Stimulated activated CD4-positive, alpha-beta T cell treated with anti-CD3 and anti-CD28 coated beads, Interleukin-4, amount 100 ng/mL, for 4 hours (primary cell): ENCODE results near the gene ATP5F1E.
A peak's percentile ranks its signal among the peaks of the same experiment; 100 is the strongest.
"Not testable (repeated sequence)": the region's sequence is repeated elsewhere in the genome, so short reads cannot be mapped to it uniquely, and the experiment has no call there.

ENCODE experiments used
- DNase-seq, 2 experiments: peaks; one replicate each; pipeline ENCODE4 v3.0.0-alpha.2; 2020

Gene ATP5F1E

DNA sequence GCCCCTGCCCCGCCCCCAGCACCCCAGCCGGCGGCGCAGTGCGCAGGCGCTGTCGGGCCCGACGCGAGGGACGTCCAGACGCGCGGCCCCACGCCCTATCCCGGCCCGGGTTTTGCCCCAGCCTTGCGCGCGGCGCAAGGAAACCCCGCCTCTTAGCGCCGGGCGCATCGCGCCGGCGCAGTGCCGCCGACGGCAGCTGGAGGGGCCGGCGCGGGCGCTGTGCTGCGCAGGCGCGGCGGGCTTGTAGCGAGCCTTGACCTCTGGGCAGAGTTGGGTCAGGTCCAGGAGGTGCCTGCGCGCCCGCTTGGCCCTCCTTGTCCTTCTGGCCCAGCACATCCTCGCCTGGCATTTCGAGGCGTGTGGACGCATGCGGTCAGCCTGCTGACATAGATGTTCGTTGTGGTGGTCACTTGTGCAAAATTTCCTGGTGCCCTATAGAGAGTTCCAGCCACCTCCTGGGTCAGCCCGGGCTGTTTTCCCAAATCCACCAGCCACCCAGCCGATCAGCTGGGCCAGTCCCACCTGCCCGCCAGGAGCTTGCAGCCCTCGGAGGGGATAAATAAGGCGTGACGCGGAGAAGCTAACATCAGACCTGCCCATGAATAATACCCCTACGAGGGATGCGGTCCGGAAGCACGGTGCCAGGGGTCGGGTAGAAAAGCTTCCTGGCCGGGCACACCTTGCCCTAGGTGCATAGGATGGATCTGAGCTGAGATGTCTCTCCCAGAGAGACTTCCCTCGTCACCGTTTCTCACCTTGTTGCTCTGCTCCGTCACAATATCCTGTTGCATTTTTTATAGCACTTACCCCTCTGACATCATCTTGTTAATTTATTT lies 10.9 kb upstream of the ATP5F1E start:
- DNase-seq, result peak; percentile 94 to 96

DNA sequence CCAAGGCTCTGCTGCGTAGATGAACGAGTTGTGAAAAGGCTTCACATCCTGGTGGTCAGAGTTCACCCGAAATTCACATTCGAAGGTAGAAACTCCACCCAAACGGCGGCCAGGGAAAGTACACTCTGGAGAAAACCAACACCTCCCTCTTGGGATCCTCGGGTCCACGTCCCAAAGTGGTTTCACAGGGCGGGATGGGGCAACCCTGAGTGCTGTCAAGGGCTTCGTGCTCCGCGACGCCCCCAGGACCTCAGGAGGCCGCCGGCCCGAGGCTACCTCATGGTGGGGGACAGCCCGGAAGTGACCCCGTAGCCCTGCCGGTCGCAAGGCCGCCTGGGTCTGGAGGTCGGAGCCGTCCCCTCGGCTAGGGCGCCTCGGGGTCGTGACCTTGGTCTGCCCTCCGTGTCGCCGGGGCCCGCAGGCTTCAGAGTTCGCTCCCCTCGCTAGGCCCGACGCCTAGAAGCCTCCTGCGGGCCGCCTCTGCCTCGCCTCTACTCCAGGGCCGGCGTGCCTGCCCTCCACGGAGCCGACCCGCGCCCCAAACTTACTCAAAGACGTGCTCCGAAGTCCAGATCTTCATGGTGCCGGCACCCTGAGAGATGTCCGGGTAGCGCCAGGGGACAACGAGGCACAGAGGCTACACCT lies 10.1 kb upstream of the ATP5F1E start, which contains the start of gene PRELID3B:
TSS of gene PRELID3B (minus strand) at position 636 of the 645 bp plus-strand sequence. CDS start at position 580, 56 bp downstream.
- no peak for DNase-seq

DNA sequence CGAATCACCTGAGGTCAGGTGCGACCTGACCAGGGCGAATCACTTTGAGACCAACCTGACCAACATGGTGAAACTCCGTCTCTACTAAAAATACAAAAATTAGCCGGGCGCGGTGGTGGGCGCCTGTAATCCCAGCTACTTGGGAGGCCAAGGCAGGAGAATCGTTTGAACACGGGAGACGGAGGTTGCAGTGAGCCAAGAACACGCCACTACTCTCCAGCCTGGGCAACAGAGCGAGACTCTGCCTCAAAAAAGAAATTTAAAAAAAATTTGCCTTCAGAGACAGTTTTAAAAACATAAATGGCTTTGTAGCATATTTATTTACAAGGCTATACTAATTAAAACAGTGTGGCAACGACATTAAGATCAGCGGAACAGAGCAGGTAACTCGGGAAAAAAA lies 9.4 kb upstream of the ATP5F1E start:
- not testable (repeated sequence) for DNase-seq

- DNase-seq, result no peak
Measured at GRCh38 chr20:59040667-59041066, 8.5 kb upstream of the ATP5F1E start.

- no peak for DNase-seq
Measured at GRCh38 chr20:59039233-59039632, 7.1 kb upstream of the ATP5F1E start.

DNA sequence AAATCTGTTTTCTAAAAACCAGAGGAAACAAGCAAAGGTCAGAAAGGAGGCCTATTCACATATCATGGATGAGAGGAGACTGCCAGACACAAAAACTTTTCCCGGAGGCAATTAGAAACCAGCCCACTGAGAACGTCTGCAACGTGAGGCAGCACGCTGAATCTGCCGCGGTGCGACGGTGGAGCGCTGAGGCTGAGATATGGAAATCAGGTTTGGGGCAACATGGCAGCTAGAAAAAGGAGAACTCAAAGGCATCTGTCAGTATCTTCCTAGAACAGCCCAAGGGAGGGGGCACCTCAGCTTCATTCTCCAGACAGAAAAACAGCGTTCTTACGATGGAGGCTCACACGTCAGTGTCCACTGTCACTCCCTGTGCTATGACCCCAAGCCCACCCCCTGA lies 5.3 kb upstream of the ATP5F1E start:
- DNase-seq, result no peak

GRCh38 chr20:59035381-59035780 lies 3.2 kb upstream of the ATP5F1E start:
- DNase-seq, result no peak

DNA sequence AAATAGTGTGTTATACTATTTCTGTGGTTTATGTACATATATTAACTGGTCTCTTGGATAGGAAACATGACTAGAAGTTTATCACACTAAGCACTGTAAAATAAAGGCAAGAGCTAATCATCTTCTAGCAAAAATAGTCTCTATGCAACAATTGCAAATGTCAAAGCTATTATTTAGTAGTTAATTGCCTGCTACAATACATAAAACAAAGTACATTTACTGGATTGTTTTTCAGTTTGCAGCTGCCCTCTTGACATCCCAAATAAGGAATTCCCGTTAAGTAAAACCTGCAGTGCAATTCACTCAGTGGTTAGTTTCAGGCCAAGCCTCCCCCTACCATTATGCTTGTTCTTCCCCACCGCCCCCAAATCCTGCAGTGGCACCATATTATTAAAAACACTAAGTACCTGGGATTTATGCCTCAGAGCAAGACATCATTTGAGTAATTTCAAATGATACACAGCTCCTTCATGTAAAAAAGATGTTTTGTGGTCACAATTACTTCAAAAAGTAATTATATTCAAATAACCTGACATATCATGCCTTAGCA lies 1.6 kb upstream of the ATP5F1E start:
- DNase-seq, result no peak

GRCh38 chr20:59033093-59033492 lies 958 bp upstream of the ATP5F1E start:
- DNase-seq, result no peak

- no peak for DNase-seq
Measured at GRCh38 chr20:59032713-59033059, 551 bp upstream of the ATP5F1E start.

DNA sequence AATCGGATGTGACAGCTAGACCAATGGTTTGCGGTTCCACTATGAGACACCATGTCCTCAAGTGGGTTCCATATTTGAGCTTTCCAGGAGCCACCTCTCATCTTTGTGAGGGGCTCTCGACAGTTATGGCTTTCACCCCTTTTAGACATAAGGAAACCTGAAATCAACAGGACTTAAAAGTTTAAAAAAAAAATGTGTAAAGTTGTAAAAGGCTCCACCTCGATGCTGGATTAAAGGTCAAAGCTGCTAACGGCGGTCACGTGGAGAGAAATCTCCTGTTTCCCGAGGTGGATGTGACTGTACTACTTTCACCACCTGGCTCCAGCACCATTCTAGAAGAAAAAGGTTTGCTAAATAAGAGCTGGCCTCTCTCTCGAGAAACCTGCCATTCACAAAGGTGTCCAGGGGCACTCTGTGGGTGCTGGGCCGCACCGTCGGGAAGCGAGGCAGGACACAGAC lies 542 bp downstream of the ATP5F1E start:
- no peak for DNase-seq

DNA sequence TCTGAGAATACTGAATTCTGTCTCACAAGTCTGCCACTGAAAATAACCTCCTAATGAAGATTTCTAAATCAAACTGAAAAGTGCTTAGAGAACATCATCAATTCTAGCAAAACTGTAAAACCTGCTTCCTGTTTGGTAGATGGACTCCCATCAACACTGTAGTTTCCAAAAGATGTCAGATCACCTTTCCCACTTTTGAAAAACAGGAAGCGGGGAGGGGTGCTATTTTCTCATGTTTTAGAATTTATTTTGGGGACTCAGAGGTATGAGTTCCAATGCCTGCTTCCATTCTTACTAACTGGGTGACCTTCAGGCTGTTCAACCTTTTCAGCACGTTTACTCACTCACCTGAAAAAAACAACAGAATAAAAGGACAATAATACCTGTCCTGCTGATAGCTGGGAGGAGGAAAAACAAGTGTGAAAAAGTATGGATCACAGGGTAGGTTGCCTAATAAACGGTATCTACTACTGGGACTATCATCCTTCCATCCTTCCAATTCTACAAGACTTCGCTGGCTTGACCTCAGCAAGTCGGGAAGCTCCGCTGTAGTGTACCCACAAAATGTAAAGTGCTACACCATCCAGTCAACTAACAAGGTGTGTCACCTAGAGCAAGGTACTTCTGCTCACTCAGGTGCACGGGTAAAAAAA lies 1.1 kb downstream of the ATP5F1E start:
- no peak for DNase-seq

DNA sequence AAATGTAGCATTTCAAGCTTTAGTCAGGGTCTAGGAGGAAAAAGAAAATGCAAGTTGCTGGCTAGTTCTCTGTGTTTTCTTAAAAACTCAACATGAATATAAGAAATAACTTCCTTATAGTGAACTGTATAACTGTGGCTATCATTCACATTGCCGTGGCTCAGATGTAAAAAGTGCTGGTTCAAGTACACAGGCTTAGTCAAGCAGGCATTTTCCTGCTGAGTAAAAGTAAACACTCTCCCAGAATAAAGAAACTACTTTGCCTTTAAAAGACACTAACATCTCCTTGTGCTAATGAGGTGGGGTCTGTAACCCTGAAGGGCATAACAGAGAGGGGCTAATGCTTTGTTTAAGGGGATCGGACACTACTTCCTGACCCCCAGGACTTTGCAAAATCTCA lies 3.3 kb downstream of the ATP5F1E start:
- DNase-seq, result no peak

DNA sequence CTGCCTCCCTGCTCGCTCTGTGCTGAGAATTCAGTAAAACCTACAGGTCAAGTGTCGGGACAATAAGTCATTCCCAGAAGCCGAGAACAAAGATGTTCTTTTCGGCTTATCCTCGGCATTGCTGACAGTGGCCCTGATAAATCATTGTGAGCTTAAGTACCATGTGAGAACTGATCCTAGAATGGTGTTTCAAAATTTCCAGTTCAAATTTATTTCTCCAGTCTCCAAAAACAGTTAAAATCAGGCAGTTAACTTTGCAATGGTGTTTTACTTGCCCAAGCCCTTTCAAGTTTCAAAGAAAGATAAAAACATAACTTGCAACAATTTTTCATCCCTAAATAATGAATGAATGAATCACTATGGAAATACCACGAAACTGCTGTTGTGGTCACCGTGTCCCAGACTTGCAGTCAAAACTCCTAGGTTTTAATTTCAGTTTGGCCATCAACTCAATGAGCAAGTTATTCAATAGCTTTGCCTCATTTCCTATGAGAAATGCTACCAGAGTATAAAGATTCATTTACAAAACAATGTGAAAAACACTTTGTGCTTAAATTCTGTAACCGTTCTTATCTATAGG lies 4.3 kb downstream of the ATP5F1E start:
- no peak for DNase-seq

DNA sequence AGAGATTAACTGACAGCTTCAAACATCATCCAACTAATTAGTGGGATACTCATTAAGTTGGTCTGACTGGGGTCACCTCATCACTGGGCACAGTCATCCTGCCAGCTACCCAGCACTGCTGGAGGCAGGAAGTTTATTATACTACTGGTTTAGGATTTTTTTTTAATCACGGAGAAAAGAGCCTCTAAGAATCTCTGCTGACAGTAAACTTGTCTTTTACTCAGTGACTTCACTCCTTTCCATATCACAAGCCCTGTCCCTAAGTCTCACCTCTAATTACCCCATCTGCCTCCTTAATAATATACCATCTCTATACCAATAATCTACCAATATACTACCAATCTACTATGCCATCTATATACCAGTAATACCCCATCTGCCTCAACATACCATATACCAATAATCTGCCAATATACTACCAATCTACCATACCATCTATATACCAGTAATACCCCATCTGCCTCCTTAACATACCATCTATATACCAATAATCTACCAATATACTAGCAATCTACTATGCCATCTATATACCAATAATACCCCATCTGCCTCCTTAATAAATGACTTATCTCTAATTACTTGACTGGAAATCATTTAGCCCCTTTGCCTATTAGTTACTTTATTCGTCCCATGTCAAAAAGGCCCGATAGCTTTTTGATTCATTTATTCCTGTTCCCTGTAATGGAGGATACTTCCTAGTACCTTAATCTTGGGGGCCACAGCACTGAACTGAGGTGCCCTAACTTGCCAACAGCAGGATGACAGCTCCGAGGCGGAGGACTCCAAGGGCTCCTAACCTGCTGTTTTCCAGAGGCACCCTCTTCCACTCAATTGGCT lies 5.0 kb downstream of the ATP5F1E start:
- DNase-seq, result no peak

DNA sequence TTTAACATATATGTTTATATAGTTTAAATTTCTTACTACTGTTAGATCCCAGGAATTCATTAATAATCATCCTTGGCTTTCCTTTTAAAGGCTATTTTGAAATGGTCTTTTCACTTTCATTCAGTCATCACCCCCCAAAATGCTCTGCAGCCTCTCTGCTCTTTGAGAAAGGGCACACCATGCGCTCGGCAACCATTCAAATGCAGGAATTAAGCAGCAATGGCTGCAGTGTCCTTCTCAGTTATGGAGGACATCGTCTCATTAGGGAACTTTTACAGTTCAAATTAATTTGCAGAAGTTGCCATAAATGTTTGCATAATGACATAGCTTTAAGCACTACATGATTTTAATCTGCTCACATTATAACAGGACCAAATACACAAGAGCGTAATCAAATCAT lies 6.6 kb downstream of the ATP5F1E start:
- no peak for DNase-seq

GRCh38 chr20:59025086-59025485 lies 7.0 kb downstream of the ATP5F1E start:
- no peak for DNase-seq

- no peak for DNase-seq
Measured at GRCh38 chr20:59024111-59024530, 8.0 kb downstream of the ATP5F1E start.

- DNase-seq, result no peak
Measured at GRCh38 chr20:59023616-59024015, 8.5 kb downstream of the ATP5F1E start.

- DNase-seq, result no peak
Measured at GRCh38 chr20:59022754-59023153, 9.4 kb downstream of the ATP5F1E start.

DNA sequence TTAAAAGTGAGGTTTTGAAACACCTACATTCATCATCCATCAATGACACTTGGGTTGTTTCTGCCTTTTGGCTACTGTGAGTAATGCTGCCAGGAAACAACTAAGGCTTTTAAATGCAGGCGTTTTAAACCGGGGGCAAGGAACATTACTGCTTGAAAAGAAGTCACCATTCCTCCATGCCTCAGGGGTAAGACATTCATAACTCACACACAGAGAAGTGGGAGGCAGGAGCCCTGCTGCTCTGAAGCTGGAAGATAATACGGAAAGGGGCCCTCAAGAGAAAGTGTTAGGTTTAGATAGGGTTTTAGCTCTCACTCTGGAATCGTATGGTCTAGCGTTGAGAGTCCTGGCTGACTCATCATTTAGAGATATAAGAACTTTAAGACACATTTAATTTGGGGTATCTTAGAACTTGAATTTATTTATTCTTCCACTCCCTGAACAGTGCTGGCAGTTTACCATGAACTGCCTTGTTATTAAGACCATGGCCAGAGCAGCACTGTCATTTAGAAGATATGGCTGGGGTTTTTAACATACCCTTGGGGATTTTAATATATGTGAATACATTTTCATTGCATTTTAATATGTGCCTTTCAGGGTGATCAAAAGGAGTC lies 11.1 kb downstream of the ATP5F1E start:
- DNase-seq, result no peak

DNA sequence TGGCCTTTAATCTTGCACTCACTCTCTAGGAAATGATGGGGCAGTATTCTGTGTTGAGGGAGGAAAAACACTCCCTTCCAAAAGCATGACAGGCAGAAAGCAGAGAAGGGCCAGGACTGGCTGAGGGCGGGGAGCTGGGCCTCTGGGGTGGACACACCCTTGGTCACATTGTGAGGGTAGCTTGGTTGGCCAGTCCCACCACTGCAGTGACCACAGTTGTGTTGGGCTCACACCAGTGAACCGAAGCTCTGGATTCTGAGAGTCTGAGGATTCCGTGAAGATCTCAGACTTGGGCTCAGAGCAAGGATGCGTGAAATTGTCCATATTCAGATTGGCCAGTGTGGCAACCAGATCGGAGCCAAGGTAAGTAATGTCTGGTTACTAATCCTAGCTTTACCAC lies 12.9 kb downstream of the ATP5F1E start, which contains the start of gene TUBB1:
TSS of gene TUBB1 (plus strand) at position 213 of the 400 bp plus-strand sequence. CDS start at position 307, 94 bp downstream.
- no peak for DNase-seq
